Measurements from ENCODE around the gene PHC1.
A peak's percentile ranks its signal among the peaks of the same experiment; 100 is the strongest.

Gene PHC1

GRCh38 chr12:8941691-8942478 lies 27.6 kb downstream of the PHC1 start:
- H3K18ac ChIP-seq (ENCODE audit: low read depth in 1 of 2, low read length in 2 of 2), result no peak overlapping the region
- H3K14ac ChIP-seq (ENCODE audit: low read length in 2 of 2), result no peak overlapping the region
- H3K36me3 ChIP-seq (ENCODE audit: control insufficient read depth in 1 of 2, insufficient read depth in 2 of 2, low read depth in 1 of 2, low read length in 2 of 2), result peaks cover 23 to 77% of the 10 kb centered on the region in 2 experiments
- no peak overlapping the region for H3K27ac ChIP-seq (ENCODE audit: low read length, poor library complexity, severe bottlenecking)
- H3K4ac ChIP-seq (ENCODE audit: low read depth in 1 of 2, low read length in 2 of 2), result no peak overlapping the region
- peak; percentile 1 for DNase-seq
- H3K4me2 ChIP-seq (ENCODE audit: low read length, poor library complexity, severe bottlenecking), result no peak overlapping the region
- no peak overlapping the region for H2AK5ac ChIP-seq (ENCODE audit: low read length, severe bottlenecking)
- H2BK5ac ChIP-seq (ENCODE audit: low read depth, low read length, poor library complexity, severe bottlenecking), result no peak overlapping the region
- H3K4me1 ChIP-seq (ENCODE audit: control insufficient read depth, insufficient read depth, low read depth, low read length), result no peaks in the 10 kb centered on the region
- H2BK15ac ChIP-seq (ENCODE audit: low read depth, poor library complexity, severe bottlenecking), result no peak overlapping the region
- no peak overlapping the region for H3K23ac ChIP-seq (ENCODE audit: low read length in 2 of 2)
- no peak overlapping the region for H2BK12ac ChIP-seq (ENCODE audit: low read length in 2 of 2)
- H3K9me3 ChIP-seq (ENCODE audit: control insufficient read depth, low read length), result no peaks in the 10 kb centered on the region
- H2BK120ac ChIP-seq (ENCODE audit: low read depth, low read length), result no peak overlapping the region
- H4K91ac ChIP-seq (ENCODE audit: low read length), result peak overlapping the region; percentile 7
- WGBS, result 94% methylated on average over 5 of the region's 5 CpGs
- no peak overlapping the region for H2AFZ ChIP-seq (ENCODE audit: low read depth, low read length)
- no peak overlapping the region for H4K8ac ChIP-seq (ENCODE audit: low read length)
- no peak overlapping the region for H3K4me3 ChIP-seq (ENCODE audit: insufficient read depth in 1 of 2, low read depth in 1 of 2, low read length in 2 of 2)
- no peaks in the 10 kb centered on the region for H3K27me3 ChIP-seq (ENCODE audit: control insufficient read depth in 1 of 2, insufficient read depth in 1 of 2, low read length in 2 of 2)
- no peak overlapping the region for H3K9ac ChIP-seq (ENCODE audit: low read length)
- peaks cover 18% of the 10 kb centered on the region for H3K79me1 ChIP-seq (replicated peaks; ENCODE audit: low read length, poor library complexity, severe bottlenecking)

GRCh38 chr12:8943565-8944186 lies 29.4 kb downstream of the PHC1 start:
- H3K27ac ChIP-seq (ENCODE audit: low read length, poor library complexity, severe bottlenecking), result no peak overlapping the region
- DNase-seq, result no peak
- H4K91ac ChIP-seq (ENCODE audit: low read length), result no peak overlapping the region
- no peak overlapping the region for H3K18ac ChIP-seq (ENCODE audit: low read depth in 1 of 2, low read length in 2 of 2)
- H2AFZ ChIP-seq (ENCODE audit: low read depth, low read length), result no peak overlapping the region
- H3K4me1 ChIP-seq (ENCODE audit: control insufficient read depth, insufficient read depth, low read depth, low read length), result no peaks in the 10 kb centered on the region
- peaks cover 18% of the 10 kb centered on the region for H3K79me1 ChIP-seq (replicated peaks; ENCODE audit: low read length, poor library complexity, severe bottlenecking)
- WGBS, result 98% methylated on average over 8 of the region's 10 CpGs
- no peak overlapping the region for H2BK120ac ChIP-seq (ENCODE audit: low read depth, low read length)
- H3K23ac ChIP-seq (ENCODE audit: low read length in 2 of 2), result no peak overlapping the region
- H3K4me3 ChIP-seq (ENCODE audit: insufficient read depth in 1 of 2, low read depth in 1 of 2, low read length in 2 of 2), result no peak overlapping the region
- no peaks in the 10 kb centered on the region for H3K9me3 ChIP-seq (ENCODE audit: control insufficient read depth, low read length)
- no peak overlapping the region for H2AK5ac ChIP-seq (ENCODE audit: low read length, severe bottlenecking)
- H3K4ac ChIP-seq (ENCODE audit: low read depth in 1 of 2, low read length in 2 of 2), result no peak overlapping the region
- no peak overlapping the region for H2BK15ac ChIP-seq (ENCODE audit: low read depth, poor library complexity, severe bottlenecking)
- H3K27me3 ChIP-seq (ENCODE audit: control insufficient read depth in 1 of 2, insufficient read depth in 1 of 2, low read length in 2 of 2), result no peaks in the 10 kb centered on the region
- no peak overlapping the region for H4K8ac ChIP-seq (ENCODE audit: low read length)
- no peak overlapping the region for H2BK5ac ChIP-seq (ENCODE audit: low read depth, low read length, poor library complexity, severe bottlenecking)
- H3K36me3 ChIP-seq (ENCODE audit: control insufficient read depth in 1 of 2, insufficient read depth in 2 of 2, low read depth in 1 of 2, low read length in 2 of 2), result peaks cover 21 to 59% of the 10 kb centered on the region in 2 experiments
- no peak overlapping the region for H3K9ac ChIP-seq (ENCODE audit: low read length)
- no peak overlapping the region for H3K14ac ChIP-seq (ENCODE audit: low read length in 2 of 2)
- H3K4me2 ChIP-seq (ENCODE audit: low read length, poor library complexity, severe bottlenecking), result no peak overlapping the region
- H2BK12ac ChIP-seq (ENCODE audit: low read length in 2 of 2), result no peak overlapping the region

DNA sequence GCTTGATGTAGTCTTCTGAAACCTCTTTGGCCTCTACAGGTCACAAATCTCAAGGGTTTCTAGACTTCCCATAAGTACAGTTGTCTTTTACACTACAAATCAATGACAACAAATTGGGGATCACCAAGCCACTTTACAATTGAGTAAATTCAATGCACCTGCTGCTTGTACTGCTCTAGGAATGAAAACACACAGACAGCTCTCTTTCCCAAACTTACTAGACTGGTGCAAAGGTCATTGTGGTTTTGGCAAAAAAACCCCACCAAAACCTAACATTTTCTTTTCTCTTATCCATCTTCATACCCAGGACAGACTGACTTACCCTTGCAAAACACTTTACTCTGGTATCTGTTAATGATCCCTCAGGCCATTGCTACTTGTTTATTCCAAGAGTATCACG lies 32.4 kb downstream of the PHC1 start:
- H3K4me1 ChIP-seq (ENCODE audit: control insufficient read depth, insufficient read depth, low read depth, low read length), result no peaks in the 10 kb centered on the region
- no peak overlapping the region for H3K4me3 ChIP-seq (ENCODE audit: insufficient read depth in 1 of 2, low read depth in 1 of 2, low read length in 2 of 2)
- no peak overlapping the region for H2AK5ac ChIP-seq (ENCODE audit: low read length, severe bottlenecking)
- 86% methylated on average over 1 of the region's 1 CpG for WGBS
- H3K9ac ChIP-seq (ENCODE audit: low read length), result no peak overlapping the region
- no peak overlapping the region for H2AFZ ChIP-seq (ENCODE audit: low read depth, low read length)
- no peak overlapping the region for H3K14ac ChIP-seq (ENCODE audit: low read length in 2 of 2)
- H2BK12ac ChIP-seq (ENCODE audit: low read length in 2 of 2), result no peak overlapping the region
- H3K27me3 ChIP-seq (ENCODE audit: control insufficient read depth in 1 of 2, insufficient read depth in 1 of 2, low read length in 2 of 2), result no peaks in the 10 kb centered on the region
- H3K79me1 ChIP-seq (replicated peaks; ENCODE audit: low read length, poor library complexity, severe bottlenecking), result peaks cover 21% of the 10 kb centered on the region
- no peak overlapping the region for H3K27ac ChIP-seq (ENCODE audit: low read length, poor library complexity, severe bottlenecking)
- DNase-seq, result no peak
- H2BK120ac ChIP-seq (ENCODE audit: low read depth, low read length), result no peak overlapping the region
- H3K18ac ChIP-seq (ENCODE audit: low read depth in 1 of 2, low read length in 2 of 2), result no peak overlapping the region
- no peak overlapping the region for H4K8ac ChIP-seq (ENCODE audit: low read length)
- H3K4me2 ChIP-seq (ENCODE audit: low read length, poor library complexity, severe bottlenecking), result no peak overlapping the region
- no peak overlapping the region for H2BK15ac ChIP-seq (ENCODE audit: low read depth, poor library complexity, severe bottlenecking)
- peaks cover 17 to 47% of the 10 kb centered on the region in 2 experiments for H3K36me3 ChIP-seq (ENCODE audit: control insufficient read depth in 1 of 2, insufficient read depth in 2 of 2, low read depth in 1 of 2, low read length in 2 of 2)
- no peak overlapping the region for H3K4ac ChIP-seq (ENCODE audit: low read depth in 1 of 2, low read length in 2 of 2)
- H3K23ac ChIP-seq (ENCODE audit: low read length in 2 of 2), result no peak overlapping the region
- H2BK5ac ChIP-seq (ENCODE audit: low read depth, low read length, poor library complexity, severe bottlenecking), result no peak overlapping the region
- H3K9me3 ChIP-seq (ENCODE audit: control insufficient read depth, low read length), result no peaks in the 10 kb centered on the region
- no peak overlapping the region for H4K91ac ChIP-seq (ENCODE audit: low read length)

- no peaks in the 10 kb centered on the region for H3K27me3 ChIP-seq (ENCODE audit: control insufficient read depth in 1 of 2, insufficient read depth in 1 of 2, low read length in 2 of 2)
- H4K91ac ChIP-seq (ENCODE audit: low read length), result no peak overlapping the region
- H3K4me1 ChIP-seq (ENCODE audit: control insufficient read depth, insufficient read depth, low read depth, low read length), result no peaks in the 10 kb centered on the region
- no peaks in the 10 kb centered on the region for H3K9me3 ChIP-seq (ENCODE audit: control insufficient read depth, low read length)
- H3K18ac ChIP-seq (ENCODE audit: low read depth in 1 of 2, low read length in 2 of 2), result no peak overlapping the region
- no peak overlapping the region for H2BK5ac ChIP-seq (ENCODE audit: low read depth, low read length, poor library complexity, severe bottlenecking)
- no peak overlapping the region for H2AFZ ChIP-seq (ENCODE audit: low read depth, low read length)
- DNase-seq, result no peak
- no peak overlapping the region for H3K23ac ChIP-seq (ENCODE audit: low read length in 2 of 2)
- H3K36me3 ChIP-seq (ENCODE audit: control insufficient read depth in 1 of 2, insufficient read depth in 2 of 2, low read depth in 1 of 2, low read length in 2 of 2), result peaks cover 12 to 37% of the 10 kb centered on the region in 2 experiments
- H3K4ac ChIP-seq (ENCODE audit: low read depth in 1 of 2, low read length in 2 of 2), result no peak overlapping the region
- H2BK15ac ChIP-seq (ENCODE audit: low read depth, poor library complexity, severe bottlenecking), result no peak overlapping the region
- H2BK120ac ChIP-seq (ENCODE audit: low read depth, low read length), result no peak overlapping the region
- H3K14ac ChIP-seq (ENCODE audit: low read length in 2 of 2), result no peak overlapping the region
- peaks cover 18% of the 10 kb centered on the region for H3K79me1 ChIP-seq (replicated peaks; ENCODE audit: low read length, poor library complexity, severe bottlenecking)
- H3K4me3 ChIP-seq (ENCODE audit: insufficient read depth in 1 of 2, low read depth in 1 of 2, low read length in 2 of 2), result peak overlapping the region in 1 of 2 experiments; percentile 97
- peak overlapping the region; percentile 98 for H3K9ac ChIP-seq (ENCODE audit: low read length)
- H2BK12ac ChIP-seq (ENCODE audit: low read length in 2 of 2), result no peak overlapping the region
- no peak overlapping the region for H2AK5ac ChIP-seq (ENCODE audit: low read length, severe bottlenecking)
- H4K8ac ChIP-seq (ENCODE audit: low read length), result no peak overlapping the region
- H3K4me2 ChIP-seq (ENCODE audit: low read length, poor library complexity, severe bottlenecking), result no peak overlapping the region
- no peak overlapping the region for H3K27ac ChIP-seq (ENCODE audit: low read length, poor library complexity, severe bottlenecking)
These were observed 33.4 kb downstream of the PHC1 start for GRCh38 chr12:8947737-8948136.
